Measurements from ENCODE around the gene ZNF598.

ZNF598 gene

GRCh38 chr16:2009791-2010510 lies at the start of gene ZNF598:
ZNF598 (minus strand) TSS chr16:2009821.
- peak; percentile 98 for DNase-seq (ENCODE audit: low spot score)

DNA sequence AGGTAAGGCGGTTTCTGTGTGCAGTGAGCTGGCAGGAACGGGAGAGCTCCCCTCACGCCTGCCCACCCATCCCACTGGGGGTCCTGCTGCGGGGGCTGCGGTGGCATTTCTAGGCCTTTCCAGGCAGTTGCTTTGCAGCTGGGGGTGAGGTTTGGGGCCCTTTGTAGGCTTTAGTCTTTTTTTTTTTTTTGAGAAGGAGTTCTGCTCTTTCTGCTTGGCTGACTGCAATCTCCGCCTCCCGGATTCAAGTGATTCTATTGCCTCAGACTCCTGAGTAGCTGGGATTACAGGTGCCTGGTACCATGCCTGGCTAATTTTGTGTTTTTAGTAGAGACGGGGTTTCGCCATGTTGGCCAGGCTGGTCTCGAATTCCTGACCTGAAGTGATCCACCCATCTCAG lies 49.3 kb upstream of the ZNF598 start:
- no peak for DNase-seq (ENCODE audit: low spot score)

GRCh38 chr16:2058420-2058819 lies 48.8 kb upstream of the ZNF598 start:
- DNase-seq (ENCODE audit: low spot score) = no peak

- DNase-seq (ENCODE audit: low spot score) = no peak
Observed at GRCh38 chr16:2057438-2057837, 47.8 kb upstream of the ZNF598 start.

GRCh38 chr16:2056681-2057407 lies 47.2 kb upstream of the ZNF598 start:
- DNase-seq (ENCODE audit: low spot score) = peak; percentile 63

GRCh38 chr16:2056077-2056476 lies 46.5 kb upstream of the ZNF598 start:
- no peak for DNase-seq (ENCODE audit: low spot score)

DNA sequence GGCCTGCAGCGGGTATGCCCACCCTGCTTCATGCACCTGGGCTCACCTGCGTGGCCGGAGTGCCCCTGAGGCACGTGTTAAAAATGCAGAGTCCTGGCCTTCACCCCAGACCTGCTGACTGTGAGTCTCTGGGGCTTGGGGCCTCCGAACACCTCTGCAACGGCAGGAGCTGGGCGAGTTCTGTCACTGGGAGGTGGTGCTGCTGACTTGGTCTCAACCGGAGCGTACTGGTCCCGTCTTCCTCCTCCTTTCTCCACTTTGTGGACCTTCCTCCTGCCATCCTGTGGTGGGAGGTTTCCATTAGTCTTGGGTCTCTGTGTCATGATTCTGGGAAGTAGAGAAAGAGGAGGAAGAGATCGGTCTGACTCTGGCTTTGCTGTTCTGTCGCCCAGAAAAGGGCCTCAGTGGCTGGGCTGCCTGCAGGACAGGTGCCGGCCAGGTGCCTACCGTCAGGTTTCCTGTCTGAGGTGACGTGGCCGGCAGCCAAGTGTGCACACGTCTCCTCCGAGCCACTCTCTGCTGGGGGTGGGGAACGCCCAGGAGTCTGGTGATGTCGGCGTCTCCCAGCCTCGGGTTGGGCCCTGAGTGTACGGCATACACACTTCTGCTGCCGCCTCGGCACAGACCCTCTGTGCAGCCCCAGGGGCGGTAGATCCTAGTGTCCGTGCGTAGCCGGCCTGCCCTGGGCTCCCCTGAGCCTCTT lies 45.1 kb upstream of the ZNF598 start:
- no peak for DNase-seq (ENCODE audit: low spot score)

GRCh38 chr16:2053897-2054296 lies 44.3 kb upstream of the ZNF598 start:
- no peak for DNase-seq (ENCODE audit: low spot score)

DNA sequence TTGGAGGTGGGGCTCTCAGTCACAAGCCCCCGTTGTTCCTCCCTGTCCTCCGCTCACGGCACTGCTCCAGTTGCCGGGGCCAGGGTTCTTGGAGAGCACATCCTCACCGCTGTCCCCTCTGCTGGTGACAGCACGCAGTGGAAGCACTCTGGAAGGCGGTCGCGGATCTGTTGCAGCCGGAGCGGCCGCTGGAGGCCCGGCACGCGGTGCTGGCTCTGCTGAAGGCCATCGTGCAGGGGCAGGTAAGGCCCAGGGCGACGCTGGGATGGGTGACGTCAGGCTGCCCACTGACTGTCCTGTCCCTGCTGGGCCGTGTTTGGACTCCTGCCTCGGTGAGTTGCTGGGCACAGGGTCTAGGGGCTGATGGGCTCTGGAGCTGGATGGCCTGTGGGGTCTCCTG lies 43.6 kb upstream of the ZNF598 start:
- no peak for DNase-seq (ENCODE audit: low spot score)

DNA sequence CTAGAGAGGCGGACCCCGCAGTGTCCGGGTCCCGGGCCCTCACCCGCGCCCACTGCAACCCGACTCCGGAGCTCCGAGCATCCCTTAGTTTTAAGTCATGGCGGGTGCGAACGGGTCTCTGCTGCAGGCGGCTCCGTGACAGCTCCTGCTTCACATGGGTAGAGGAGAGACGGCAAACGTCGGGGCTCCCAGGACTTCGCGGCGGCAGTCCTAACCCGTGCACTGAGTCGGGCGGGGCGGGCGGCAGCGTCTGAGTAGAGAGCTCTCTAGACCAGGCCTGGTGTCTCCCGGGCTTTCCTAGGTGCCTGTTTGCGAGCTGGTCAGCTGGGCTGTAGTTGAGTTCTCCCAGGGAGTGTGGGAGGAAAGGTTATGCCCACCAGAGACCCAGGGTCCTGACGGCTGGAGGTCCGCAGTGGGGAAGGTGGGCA lies 38.5 kb upstream of the ZNF598 start:
- no peak for DNase-seq (ENCODE audit: low spot score)

GRCh38 chr16:2047330-2048115 lies 37.9 kb upstream of the ZNF598 start, which contains the start of the genes NTHL1 and TSC2:
NTHL1 (minus strand) TSS chr16:2047834; CDS start chr16:2047823, 11 bp downstream.
TSC2 (plus strand) TSS chr16:2047985; CDS start chr16:2048616, 631 bp downstream.
- peak; percentile 98 for DNase-seq (ENCODE audit: low spot score)

- DNase-seq (ENCODE audit: low spot score) = no peak
Observed at GRCh38 chr16:2046893-2047329, 37.3 kb upstream of the ZNF598 start.

DNA sequence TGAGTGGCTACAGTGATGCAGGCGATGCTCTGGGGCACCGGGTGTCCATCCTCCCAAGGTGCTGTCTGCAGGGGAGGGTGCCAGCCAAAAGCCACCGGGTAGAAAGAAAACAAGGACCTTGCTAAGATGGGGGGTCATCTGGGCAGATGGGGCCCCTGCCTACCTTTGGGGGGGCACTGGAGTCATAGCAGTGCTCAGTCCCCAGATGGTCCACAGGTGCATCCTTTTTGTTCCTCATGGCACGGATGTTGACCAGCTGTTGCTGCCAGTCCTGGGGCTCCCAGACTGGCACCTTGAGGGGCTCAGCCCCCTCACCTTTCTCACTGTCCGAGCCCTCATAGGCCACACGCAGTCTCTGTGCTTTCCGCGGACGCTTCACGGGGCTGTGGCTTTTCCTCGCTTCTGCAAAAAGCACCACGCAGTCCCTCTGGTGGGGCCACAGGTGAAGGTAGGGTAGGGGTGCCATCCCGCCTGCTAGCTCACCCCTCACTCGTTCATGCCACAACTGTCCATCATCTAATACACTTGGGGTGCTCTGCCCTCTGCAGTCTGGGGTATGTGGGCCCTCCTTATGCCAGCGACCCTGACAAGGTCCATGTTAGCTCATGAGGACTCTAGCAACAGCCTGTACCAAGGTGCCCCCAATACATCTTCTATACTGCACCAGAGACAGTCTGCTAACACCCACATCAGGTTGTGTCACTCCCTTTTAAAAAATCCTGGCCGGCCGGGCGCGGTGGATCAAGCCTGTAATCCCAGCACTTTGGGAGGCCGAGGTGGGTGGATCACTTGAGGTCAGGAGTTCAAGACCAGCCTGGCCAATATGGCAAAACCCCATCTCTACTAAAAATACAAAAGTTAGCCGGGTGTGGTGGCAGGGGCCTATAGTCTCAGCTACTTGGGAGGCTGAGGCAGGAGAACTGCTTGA lies 36.6 kb upstream of the ZNF598 start:
- DNase-seq (ENCODE audit: low spot score) = no peak

GRCh38 chr16:2044541-2044940 lies 34.9 kb upstream of the ZNF598 start:
- no peak for DNase-seq (ENCODE audit: low spot score)

GRCh38 chr16:2043667-2044451 lies 34.2 kb upstream of the ZNF598 start:
- DNase-seq (ENCODE audit: low spot score) = no peak

DNA sequence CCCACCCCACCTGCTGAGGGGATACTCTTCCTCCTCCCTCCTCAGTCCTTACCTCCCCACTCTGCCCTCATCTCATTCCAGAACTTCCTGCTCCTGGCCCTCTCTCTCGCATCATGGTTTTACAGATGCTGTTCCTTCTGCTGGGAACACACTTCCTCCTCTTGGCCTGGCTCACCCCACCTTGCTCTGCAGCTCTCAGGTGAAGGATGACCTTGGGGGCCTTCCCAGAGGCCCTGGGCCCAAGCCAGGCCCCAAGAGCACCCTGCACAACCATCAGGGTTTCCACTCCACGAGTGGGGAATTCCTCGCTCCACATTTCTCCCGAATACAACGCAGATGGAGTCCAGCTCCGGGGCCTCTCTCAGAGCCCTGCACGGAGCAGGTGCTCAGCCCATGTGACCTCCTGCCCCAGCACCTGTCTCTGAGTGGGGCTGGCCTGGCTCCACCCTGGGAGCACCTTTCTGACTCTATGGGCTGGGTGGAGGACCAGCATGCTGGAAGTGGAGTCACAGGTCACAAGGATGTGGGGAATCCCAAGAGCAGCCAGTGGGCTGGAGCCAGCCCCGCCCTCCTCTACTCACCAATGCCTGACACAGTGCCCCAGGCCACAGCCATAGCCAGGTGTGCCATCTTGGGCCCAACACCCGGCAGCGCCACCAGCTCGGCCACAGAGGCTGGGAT lies 33.5 kb upstream of the ZNF598 start:
- no peak for DNase-seq (ENCODE audit: low spot score)

- DNase-seq (ENCODE audit: low spot score) = no peak
Observed at GRCh38 chr16:2042171-2042985, 32.8 kb upstream of the ZNF598 start.

- DNase-seq (ENCODE audit: low spot score) = no peak
Observed at GRCh38 chr16:2040787-2041522, 31.3 kb upstream of the ZNF598 start.
